Stomach (tissue), 4 donors: Measurements from ENCODE around the gene NCKAP5.

Source experiments
- EP300 ChIP-seq: sonication (generic); formaldehyde crosslinking; IDR thresholded peaks from one replicate; pipeline ENCODE4 v1.6.1; 2017; ENCODE audit warnings: antibody characterized with exemption
- POLR2A ChIP-seq, 4 donors: fragments of 450-650 bp; IDR thresholded peaks; one replicate each; pipeline ENCODE4 v1.6.1; 2016; ENCODE audit warnings: antibody characterized with exemption in 4 of 4, control low read depth in 2 of 4, mild to moderate bottlenecking in 1 of 4, moderate library complexity in 1 of 4
- POLR2AphosphoS5 ChIP-seq, 3 donors: sonication (generic); formaldehyde crosslinking; IDR thresholded peaks; one replicate each; pipeline ENCODE4 v1.6.1; 2016; ENCODE audit warnings: antibody characterized with exemption in 3 of 3
- TF ChIP-seq, protein P1 (sequence below), 7 experiments: fragments of 450-650 bp in 4 of 7; fragments of 200-600 bp in 3 of 7; sonication (generic) in 3 of 7; IDR thresholded peaks; one replicate each; pipeline ENCODE4 v1.5.1; 2016 to 2019; ENCODE audit warnings: antibody characterized with exemption in 7 of 7, control low read depth in 2 of 7, mild to moderate bottlenecking in 1 of 7

DNA sequence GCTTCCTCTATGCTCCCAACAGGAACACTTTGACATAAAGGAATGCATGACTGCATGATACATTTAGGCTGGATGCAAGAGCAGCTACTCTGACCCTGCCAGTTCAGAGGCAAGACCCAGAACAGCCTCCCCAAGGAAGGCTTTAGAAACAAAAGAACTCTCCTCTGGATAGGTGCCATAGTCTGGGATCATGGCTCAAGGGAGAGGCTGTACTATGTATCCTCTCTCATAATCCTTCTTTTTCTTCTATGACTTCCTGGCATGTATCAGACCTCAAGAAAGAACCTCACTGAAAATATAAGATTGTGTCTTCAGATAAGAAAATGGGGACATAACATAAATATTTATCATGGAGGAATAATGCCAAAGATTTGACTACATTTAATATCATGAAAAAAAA, 704.3 kb downstream of the NCKAP5 start:
- TF ChIP-seq, protein P1, sequence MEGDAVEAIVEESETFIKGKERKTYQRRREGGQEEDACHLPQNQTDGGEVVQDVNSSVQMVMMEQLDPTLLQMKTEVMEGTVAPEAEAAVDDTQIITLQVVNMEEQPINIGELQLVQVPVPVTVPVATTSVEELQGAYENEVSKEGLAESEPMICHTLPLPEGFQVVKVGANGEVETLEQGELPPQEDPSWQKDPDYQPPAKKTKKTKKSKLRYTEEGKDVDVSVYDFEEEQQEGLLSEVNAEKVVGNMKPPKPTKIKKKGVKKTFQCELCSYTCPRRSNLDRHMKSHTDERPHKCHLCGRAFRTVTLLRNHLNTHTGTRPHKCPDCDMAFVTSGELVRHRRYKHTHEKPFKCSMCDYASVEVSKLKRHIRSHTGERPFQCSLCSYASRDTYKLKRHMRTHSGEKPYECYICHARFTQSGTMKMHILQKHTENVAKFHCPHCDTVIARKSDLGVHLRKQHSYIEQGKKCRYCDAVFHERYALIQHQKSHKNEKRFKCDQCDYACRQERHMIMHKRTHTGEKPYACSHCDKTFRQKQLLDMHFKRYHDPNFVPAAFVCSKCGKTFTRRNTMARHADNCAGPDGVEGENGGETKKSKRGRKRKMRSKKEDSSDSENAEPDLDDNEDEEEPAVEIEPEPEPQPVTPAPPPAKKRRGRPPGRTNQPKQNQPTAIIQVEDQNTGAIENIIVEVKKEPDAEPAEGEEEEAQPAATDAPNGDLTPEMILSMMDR (IDR thresholded peaks at IDR 0.05), result no peak
- no peak for TF ChIP-seq POLR2A (IDR thresholded peaks at IDR 0.05)
- no peak for TF ChIP-seq EP300
- TF ChIP-seq POLR2AphosphoS5 (IDR thresholded peaks at IDR 0.05), result no peak
